H1 (cell line): ENCODE measurements around the gene PAK5. TPM values are rescaled to one million over a fixed set of nuclear protein-coding genes. Genes with fewer than 3 reads are reported as not detected.

ENCODE experiments used
- CHD1 ChIP-seq: IDR thresholded peaks from 2 replicates; pipeline ENCODE4 v1.6.1; 2012; ENCODE audit warnings: low read depth, low read length, improper control_type of control experiment
- CHD2 ChIP-seq: IDR thresholded peaks from 2 replicates; pipeline ENCODE4 v1.6.1; 2012; ENCODE audit warnings: low read length, improper control_type of control experiment
- HDAC2 ChIP-seq, 2 experiments: fragments of 300-600 bp in 1 of 2; sonication (generic) in 1 of 2; IDR thresholded peaks; 2 replicates each; pipeline ENCODE4 v1.6.1; 2011 to 2012; ENCODE audit warnings: low read depth in 2 of 2, low read length in 2 of 2, mild to moderate bottlenecking in 2 of 2, moderate library complexity in 2 of 2, borderline replicate concordance in 1 of 2, inconsistent platforms in 1 of 2
- HDAC6 ChIP-seq: IDR thresholded peaks from one replicate; pipeline ENCODE4 v1.7.1; 2012; ENCODE audit warnings: low read depth, mild to moderate bottlenecking, inconsistent platforms, low read length, moderate library complexity
- KDM1A ChIP-seq: fragments of 200-600, 300-600 bp; sonication (generic); IDR thresholded peaks from 2 replicates; pipeline ENCODE4 v1.7.1; 2016; ENCODE audit warnings: mild to moderate bottlenecking, low read length, borderline replicate concordance
- KDM5A ChIP-seq: fragments of 200-600 bp; IDR thresholded peaks from 2 replicates; pipeline ENCODE4 v1.7.1; 2012; ENCODE audit warnings: mild to moderate bottlenecking, low read length, inconsistent platforms, mixed read lengths
- RNF2 ChIP-seq: fragments of 200-900, 300-1000 bp; sonication (generic); IDR thresholded peaks from 2 replicates; pipeline ENCODE4 v1.7.1; 2016; ENCODE audit warnings: borderline replicate concordance, low read depth, mild to moderate bottlenecking, antibody characterized with exemption, low read length; ENCODE audit not compliant: poor library complexity, severe bottlenecking; ENCODE audit errors: missing control alignments
- TAF7 ChIP-seq: optimal IDR thresholded peaks from 2 replicates; pipeline ENCODE3; 2011; ENCODE audit warnings: low read depth, mild to moderate bottlenecking, inconsistent platforms, low read length, moderate library complexity, borderline replicate concordance
- polyA plus RNA-seq, 7 experiments: library from polyadenylated mRNA; depleted of rRNA in 3 of 7; stranded (reverse) in 5 of 7; unstranded in 2 of 7; fragments of >200 nt in 5 of 7; fragments of 200-250 nt in 2 of 7; gene quantifications; 1 replicate in 5 of 7; 2 replicates in 1 of 7; 4 replicates in 1 of 7; pipeline versions ENCODE4 v1.2.1 to v1.2.3, GENCODE V29; 2011 to 2013; ENCODE audit warnings: missing spikeins in 2 of 7, mixed read lengths in 2 of 7
- total RNA-seq: library from RNA; stranded (reverse); fragmentation: NEBNext Ultra II Directional; extraction: Animal tissue kit (Norgen Biotek cat#: 25700); gene quantifications from 2 replicates; pipeline ENCODE4 v1.2.1, GENCODE V29; 2021

Gene PAK5
- total and polyA plus RNA-seq, 2 of the 8 experiments (the other 6 are each of a cell fraction or from before 2014, with no cell fraction given), result 0.54 to 0.80 TPM

GRCh38 chr20:9838035-9838377, 870 bp downstream of the PAK5 start (continued):
- no peak for TF ChIP-seq KDM5A
- no peak for TF ChIP-seq CHD1
- no peak for TF ChIP-seq HDAC6
- TF ChIP-seq KDM1A, result no peak
- TF ChIP-seq CHD2, result no peak
- no peak for TF ChIP-seq TAF7
- no peak for TF ChIP-seq HDAC2 (IDR thresholded peaks at IDR 0.05; ENCODE audit: borderline replicate concordance in 1 of 2, low read depth in 2 of 2, low read length in 2 of 2)
- TF ChIP-seq RNF2, result no peak
